H1 (cell line): ENCODE data around the gene DDX42. TPM values are rescaled to one million over a fixed set of nuclear protein-coding genes. Genes with fewer than 3 reads are reported as not detected.

Source experiments
- CTCF ChIA-PET: fragments of 300-600 bp; sonication (Branson Sonifier 250); formaldehyde crosslinking; loops from one replicate; lab custom pipeline; 2021; ENCODE audit not compliant: partially characterized antibody; lab: Charles Lee
- POLR2A ChIA-PET: fragments of 300-600 bp; sonication (Branson Sonifier 250); formaldehyde crosslinking; loops from one replicate; lab custom pipeline; 2021; ENCODE audit warnings: inconsistent platforms; ENCODE audit not compliant: partially characterized antibody; lab: Charles Lee
- DNase-seq, 2 experiments: peaks; one replicate each; pipeline versions ENCODE4 v3.0.0 to v3.0.0-alpha.2; 2010 to 2022; ENCODE audit warnings: low spot score in 2 of 2, low read depth in 1 of 2, mixed read lengths in 1 of 2
- FAIRE-seq: peaks from 2 replicates; lab custom pipeline; 2011; peaks lifted over from hg19 to GRCh38; lab: Jason Lieb, UNC
- H2AFZ ChIP-seq: 2 replicates; pipeline ENCODE4 v1.8.1; 2012; ENCODE audit warnings: low read length, inconsistent platforms
- H2AK5ac ChIP-seq: 2 replicates; pipeline ENCODE4 v1.6.1; 2013; ENCODE audit warnings: low read depth, low read length
- H2BK120ac ChIP-seq: replicated peaks from 2 replicates; pipeline ENCODE3; 2013; ENCODE audit warnings: low read depth, low read length, inconsistent platforms
- H2BK12ac ChIP-seq: 2 replicates; pipeline ENCODE4 v1.6.1; 2013; ENCODE audit warnings: low read depth, low read length
- H2BK15ac ChIP-seq: 2 replicates; pipeline ENCODE4 v1.6.1; 2013; ENCODE audit warnings: low read length
- H2BK20ac ChIP-seq: 2 replicates; pipeline ENCODE4 v1.6.1; 2013; ENCODE audit warnings: low read length
- H2BK5ac ChIP-seq: 2 replicates; pipeline ENCODE4 v1.6.1; 2013; ENCODE audit warnings: low read depth, low read length
- H3K14ac ChIP-seq: 2 replicates; pipeline ENCODE4 v1.6.1; 2013; ENCODE audit warnings: inconsistent platforms; ENCODE audit not compliant: insufficient read length
- H3K18ac ChIP-seq: 2 replicates; pipeline ENCODE4 v1.6.1; 2013; ENCODE audit warnings: low read length; ENCODE audit errors: extremely low read depth
- H3K23ac ChIP-seq: 2 replicates; pipeline ENCODE4 v1.6.1; 2013; ENCODE audit warnings: inconsistent platforms; ENCODE audit not compliant: insufficient read length
- H3K23me2 ChIP-seq: 2 replicates; pipeline ENCODE4 v1.6.1; 2013; ENCODE audit warnings: low read depth, low read length
- H3K27ac ChIP-seq: 2 replicates; pipeline ENCODE4 v1.6.1; 2011; ENCODE audit warnings: low read depth, low read length, inconsistent platforms
- H3K27me3 ChIP-seq, 4 experiments: replicated peaks in 1 of 4; 1 replicate in 1 of 4; 2 replicates in 3 of 4; pipeline versions ENCODE4 v1.6.1 to v1.8.1; 2011 to 2013; ENCODE audit warnings: low read length in 3 of 4, mild to moderate bottlenecking in 3 of 4, inconsistent platforms in 2 of 4, mixed read lengths in 2 of 4, moderate library complexity in 1 of 4; ENCODE audit not compliant: control insufficient read depth in 3 of 4, insufficient read depth in 3 of 4; ENCODE audit errors: extremely low read depth in 1 of 4
- H3K36me3 ChIP-seq, 4 experiments: 2 replicates each; pipeline versions ENCODE4 v1.6.1 to v1.8.1; 2011 to 2013; ENCODE audit warnings: mild to moderate bottlenecking in 4 of 4, low read length in 3 of 4, moderate library complexity in 2 of 4, control low read depth in 1 of 4, inconsistent platforms in 1 of 4; ENCODE audit not compliant: insufficient read depth in 4 of 4, control insufficient read depth in 2 of 4
- H3K4ac ChIP-seq: replicated peaks from 2 replicates; pipeline ENCODE3; 2013; ENCODE audit warnings: low read length, low read depth, mixed read lengths, inconsistent platforms; ENCODE audit not compliant: insufficient read length
- H3K4me1 ChIP-seq, 4 experiments: replicated peaks in 1 of 4; 1 replicate in 1 of 4; 2 replicates in 3 of 4; pipeline versions ENCODE4 v1.6.1 to v1.8.1; 2011 to 2013; ENCODE audit warnings: low read length in 3 of 4, inconsistent platforms in 2 of 4, mixed read lengths in 1 of 4; ENCODE audit not compliant: insufficient read depth in 4 of 4, control insufficient read depth in 3 of 4
- H3K4me2 ChIP-seq, 2 experiments: 2 replicates each; pipeline versions ENCODE4 v1.6.1 to v1.8.1; 2011 to 2013; ENCODE audit warnings: low read depth in 2 of 2, low read length in 2 of 2, control low read depth in 1 of 2, inconsistent platforms in 1 of 2, mild to moderate bottlenecking in 1 of 2; ENCODE audit not compliant: insufficient read depth in 1 of 2
- H3K4me3 ChIP-seq, 4 experiments: fragments of 200-600, 300-600 bp in 1 of 4; sonication (generic), shearing (Covaris generic), sonication (Bioruptor Twin) in 1 of 4; 2 replicates each; pipeline versions ENCODE4 v1.5.1 to v1.8.1; 2011 to 2016; ENCODE audit warnings: low read length in 4 of 4, low read depth in 3 of 4, control low read depth in 2 of 4, inconsistent platforms in 2 of 4, mild to moderate bottlenecking in 2 of 4, mixed read lengths in 1 of 4, moderate library complexity in 1 of 4; ENCODE audit not compliant: insufficient read depth in 2 of 4; ENCODE audit errors: extremely low read depth in 1 of 4
- H3K56ac ChIP-seq: replicated peaks from 2 replicates; pipeline ENCODE3; 2013; ENCODE audit warnings: low read depth, mild to moderate bottlenecking, mixed read lengths, low read length, inconsistent platforms; ENCODE audit not compliant: insufficient read length
- H3K79me1 ChIP-seq: 2 replicates; pipeline ENCODE4 v1.6.1; 2013; ENCODE audit warnings: low read depth, low read length, control low read depth
- H3K79me2 ChIP-seq, 2 experiments: 2 replicates each; pipeline versions ENCODE4 v1.6.1 to v1.8.1; 2012 to 2013; ENCODE audit warnings: low read length in 2 of 2, mild to moderate bottlenecking in 2 of 2, inconsistent platforms in 1 of 2; ENCODE audit not compliant: insufficient read depth in 2 of 2, control insufficient read depth in 1 of 2
- H3K9ac ChIP-seq, 4 experiments: replicated peaks in 1 of 4; 1 replicate in 1 of 4; 2 replicates in 3 of 4; pipeline versions ENCODE4 v1.6.1 to v1.8.1; 2011 to 2013; ENCODE audit warnings: low read depth in 3 of 4, low read length in 3 of 4, control low read depth in 2 of 4, mild to moderate bottlenecking in 2 of 4, moderate library complexity in 2 of 4, inconsistent platforms in 1 of 4; ENCODE audit errors: extremely low read depth in 1 of 4
- H3K9me3 ChIP-seq, 2 experiments: 2 replicates each; pipeline versions ENCODE4 v1.6.1 to v1.8.1; 2012 to 2013; ENCODE audit warnings: mild to moderate bottlenecking in 2 of 2, moderate library complexity in 2 of 2, control low read depth in 1 of 2, inconsistent platforms in 1 of 2, low read depth in 1 of 2, low read length in 1 of 2, mixed read lengths in 1 of 2; ENCODE audit not compliant: insufficient read depth in 2 of 2
- H4K20me1 ChIP-seq, 2 experiments: replicated peaks in 1 of 2; 2 replicates each; pipeline versions ENCODE3 to v1.8.1; 2011 to 2013; ENCODE audit warnings: inconsistent platforms in 2 of 2, low read length in 2 of 2, mild to moderate bottlenecking in 1 of 2; ENCODE audit not compliant: insufficient read depth in 2 of 2, control insufficient read depth in 1 of 2
- H4K5ac ChIP-seq: 2 replicates; pipeline ENCODE4 v1.6.1; 2013; ENCODE audit warnings: low read length, low read depth, mixed read lengths, inconsistent platforms; ENCODE audit not compliant: insufficient read length
- H4K8ac ChIP-seq: 2 replicates; pipeline ENCODE4 v1.8.0; 2013; ENCODE audit warnings: mild to moderate bottlenecking, moderate library complexity, low read length, inconsistent platforms; ENCODE audit not compliant: insufficient read depth; ENCODE audit errors: extremely low read depth
- H4K91ac ChIP-seq: replicated peaks from 2 replicates; pipeline ENCODE3; 2013; ENCODE audit warnings: low read length, mixed read lengths, inconsistent platforms; ENCODE audit not compliant: insufficient read length
- ATF2 ChIP-seq: IDR thresholded peaks from 2 replicates; pipeline ENCODE4 v1.6.1; 2012; ENCODE audit warnings: low read length, inconsistent platforms
- ATF3 ChIP-seq: IDR thresholded peaks from 2 replicates; pipeline ENCODE4 v1.6.1; 2011; ENCODE audit warnings: low read depth, mild to moderate bottlenecking, low read length; ENCODE audit not compliant: insufficient read depth
- CBX8 ChIP-seq: fragments of 300-800, 300-1000 bp; sonication (generic); IDR thresholded peaks from 2 replicates; pipeline ENCODE4 v1.7.1; 2016; ENCODE audit warnings: low read depth, low read length, borderline replicate concordance
- CTBP2 ChIP-seq: IDR thresholded peaks from 2 replicates; pipeline ENCODE4 v1.7.0; 2011; ENCODE audit warnings: borderline replicate concordance, mild to moderate bottlenecking, moderate library complexity, mixed read lengths, low read length; ENCODE audit not compliant: insufficient read depth, insufficient read length
- E2F6 ChIP-seq: IDR thresholded peaks from 2 replicates; pipeline ENCODE4 v1.6.1; 2012; ENCODE audit warnings: inconsistent platforms
- MAFK ChIP-seq: IDR thresholded peaks from 2 replicates; pipeline ENCODE4 v1.6.1; 2012; ENCODE audit warnings: low read depth, mild to moderate bottlenecking, improper control_type of control experiment, low read length
- RNF2 ChIP-seq: fragments of 200-900, 300-1000 bp; sonication (generic); IDR thresholded peaks from 2 replicates; pipeline ENCODE4 v1.7.1; 2016; ENCODE audit warnings: borderline replicate concordance, low read depth, mild to moderate bottlenecking, antibody characterized with exemption, low read length; ENCODE audit not compliant: poor library complexity, severe bottlenecking; ENCODE audit errors: missing control alignments
- SIN3A ChIP-seq, 2 experiments: IDR thresholded peaks in 1 of 2; conservative IDR thresholded peaks in 1 of 2; 2 replicates each; pipeline ENCODE4 v1.6.1; 2011 to 2012; ENCODE audit warnings: low read length in 2 of 2, improper control_type of control experiment in 1 of 2, low read depth in 1 of 2, mild to moderate bottlenecking in 1 of 2
- SP1 ChIP-seq: IDR thresholded peaks from 2 replicates; pipeline ENCODE4 v1.6.1; 2011; ENCODE audit warnings: low read depth, low read length
- SP4 ChIP-seq: IDR thresholded peaks from 2 replicates; pipeline ENCODE4 v1.6.1; 2012; ENCODE audit warnings: low read length, inconsistent platforms
- polyA plus RNA-seq, 7 experiments: library from polyadenylated mRNA; depleted of rRNA in 3 of 7; stranded (reverse) in 5 of 7; unstranded in 2 of 7; fragments of >200 nt in 5 of 7; fragments of 200-250 nt in 2 of 7; gene quantifications; 1 replicate in 5 of 7; 2 replicates in 1 of 7; 4 replicates in 1 of 7; pipeline versions ENCODE4 v1.2.1 to v1.2.3, GENCODE V29; 2011 to 2013; ENCODE audit warnings: missing spikeins in 2 of 7, mixed read lengths in 2 of 7
- total RNA-seq: library from RNA; stranded (reverse); fragmentation: NEBNext Ultra II Directional; extraction: Animal tissue kit (Norgen Biotek cat#: 25700); gene quantifications from 2 replicates; pipeline ENCODE4 v1.2.1, GENCODE V29; 2021

Gene DDX42
- total and polyA plus RNA-seq, 2 of the 8 experiments (the other 6 are each of a cell fraction or from before 2014, with no cell fraction given), result 40.6 to 114 TPM

GRCh38 chr17:63822537-63822936 is 48.6 kb downstream of the DDX42 start:
- Histone ChIP-seq H3K27me3 (no peaks in the 10 kb centered on the region), H3K23me2 (peaks cover 5% of the 10 kb centered on the region), H4K91ac (no peak overlapping the region), H3K14ac (no peak overlapping the region), H3K4ac (no peak overlapping the region), H3K18ac (no peak overlapping the region), H2AK5ac (no peak overlapping the region), H3K79me1 (peaks cover 9% of the 10 kb centered on the region; the same call in 1 of the 2 replicates), H3K4me2 (no peak overlapping the region), H2BK15ac (no peak overlapping the region), H3K79me2 (peaks cover 0 to 18% of the 10 kb centered on the region in 2 experiments; a peak in 2 of 4 replicates), H3K56ac (no peak overlapping the region), H4K20me1 (peaks cover 6 to 28% of the 10 kb centered on the region in 2 experiments), H2BK20ac (no peak overlapping the region), H4K5ac (no peak overlapping the region), H3K9me3 (no peaks in the 10 kb centered on the region), H3K36me3 (peaks cover 55 to 81% (median 76%) of the 10 kb centered on the region in 4 experiments), H3K4me3 (no peak overlapping the region), H2AFZ (no peak overlapping the region), H4K8ac (no peak overlapping the region), H3K27ac (no peak overlapping the region), H2BK12ac (no peak overlapping the region), H2BK120ac (no peak overlapping the region), H2BK5ac (no peak overlapping the region), H3K9ac (no peak overlapping the region), H3K23ac (no peak overlapping the region), H3K4me1 (no peaks in the 10 kb centered on the region)
- DNase-seq, result no peak
- ChIA-PET CTCF (interaction anchor here (0.8 to 7.5 kb wide), 2 partner anchors 11 to 14 kb away, joined by 4 to 61 read pairs; no protein-coding TSS in a partner anchor), POLR2A (interaction anchor here (27.8 to 32.3 kb wide), 3 partner anchors 2 to 40 kb away, joined by 481 to 593 read pairs (median 593); partner anchors contain the start of genes CCDC47, DDX42, FTSJ3 and PSMC5)
- FAIRE-seq, result no peak
- TF ChIP-seq CTBP2 (no peak), MAFK (no peak), SP1 (no peak), SIN3A (conservative IDR thresholded peaks at IDR 0.05 in 1 of 2, IDR thresholded peaks at IDR 0.05 in 1 of 2; ENCODE audit: low read depth in 1 of 2, low read length in 2 of 2) (no peak), ATF3 (no peak), ATF2 (no peak), E2F6 (no peak), SP4 (no peak), CBX8 (no peak), RNF2 (no peak)
